ENCODE results near the gene JOSD2. TPM values are rescaled to one million over a fixed set of nuclear protein-coding genes. Genes with fewer than 3 reads are reported as not detected.

Gene JOSD2
- total and polyA plus RNA-seq, 2 of the 4 experiments (the other 2 are of a cell fraction) = 12.2 to 54.1 TPM

- no peak overlapping the region for H4K91ac ChIP-seq (ENCODE audit: insufficient read depth, low read depth, low read length)
- no peak overlapping the region for H4K5ac ChIP-seq (ENCODE audit: low read depth, low read length)
- ChIA-PET CTCF (no interaction called here), POLR2A (ENCODE audit: unreplicated experiment) (no interaction called here)
- H3K4ac ChIP-seq (ENCODE audit: low read depth, low read length) = no peak overlapping the region
- DNase-seq (no peak), ATAC-seq (ENCODE audit: low read depth) (no peak)
- no peak overlapping the region for H2AFZ ChIP-seq (replicated peaks; ENCODE audit: low read length, poor library complexity)
- H2BK20ac ChIP-seq (ENCODE audit: low read depth, low read length) = no peak overlapping the region
- intact Hi-C loops (cut with micrococcal nuclease) (no loop called here), in situ Hi-C loops (cut with MboI; ENCODE audit: low sequenced_read_pairs) (no loop called here), dilution Hi-C loops (cut with HindIII; ENCODE audit: low sequenced_read_pairs, unreplicated experiment) (no loop called here)
- H2AK9ac ChIP-seq (replicated peaks; ENCODE audit: low read depth, low read length, poor library complexity) = no peak overlapping the region
- no peak overlapping the region for H4K8ac ChIP-seq (ENCODE audit: low read depth in 2 of 2, low read length in 2 of 2)
- H3K36me3 ChIP-seq (ENCODE audit: control insufficient read depth, insufficient read depth, low read length) = no peaks in the 10 kb centered on the region
- H3K27me3 ChIP-seq (ENCODE audit: control insufficient read depth, insufficient read depth, low read length) = peaks cover 32% of the 10 kb centered on the region
- H3K27ac ChIP-seq (ENCODE audit: insufficient read depth, low read length) = no peak overlapping the region
- no peaks in the 10 kb centered on the region; the same call in 1 of the 2 replicates for H3K4me1 ChIP-seq (ENCODE audit: control insufficient read depth, insufficient read depth, low read length)
- H4K20me1 ChIP-seq (ENCODE audit: insufficient read depth, low read length) = no peaks in the 10 kb centered on the region
- H3K9me1 ChIP-seq (ENCODE audit: insufficient read depth, low read length) = no peaks in the 10 kb centered on the region
- H3K79me1 ChIP-seq (ENCODE audit: low read depth in 1 of 2, low read length in 2 of 2) = no peaks in the 10 kb centered on the region
- no peak overlapping the region for H2BK120ac ChIP-seq (ENCODE audit: low read depth, low read length)
- no peak overlapping the region for H3K4me3 ChIP-seq (ENCODE audit: insufficient read depth, low read depth, low read length)
- no peak overlapping the region for H2BK15ac ChIP-seq (ENCODE audit: low read depth, low read length)
- H3K56ac ChIP-seq (ENCODE audit: extremely low read depth, insufficient read depth, low read length) = no peak overlapping the region
- no peaks in the 10 kb centered on the region for H3K9me3 ChIP-seq (ENCODE audit: control insufficient read depth, insufficient read depth, low read length)
- H3K9ac ChIP-seq (ENCODE audit: low read depth, low read length) = no peak overlapping the region
- TF ChIP-seq ELK1 (IDR thresholded peaks at IDR 0.05; ENCODE audit: borderline replicate concordance, low read depth, low read length) (no peak), CHD1 (IDR thresholded peaks at IDR 0.05; ENCODE audit: low read depth, low read length) (no peak), BHLHE40 (IDR thresholded peaks at IDR 0.05; ENCODE audit: low read depth, low read length) (no peak), USF2 (IDR thresholded peaks at IDR 0.05; ENCODE audit: low read depth, low read length) (no peak), MAFK (IDR thresholded peaks at IDR 0.05; ENCODE audit: low read depth, low read length) (no peak), RFX5 (IDR thresholded peaks at IDR 0.05; ENCODE audit: low read depth, low read length) (no peak), CEBPB (IDR thresholded peaks at IDR 0.05; ENCODE audit: low read depth, low read length) (no peak), NFE2L2 (IDR thresholded peaks at IDR 0.05; ENCODE audit: low read depth, low read length) (no peak), MAZ (IDR thresholded peaks at IDR 0.05; ENCODE audit: borderline replicate concordance, low read depth, low read length) (no peak), MXI1 (IDR thresholded peaks at IDR 0.05; ENCODE audit: borderline replicate concordance, low read depth, low read length) (no peak), RCOR1 (IDR thresholded peaks at IDR 0.05; ENCODE audit: insufficient replicate concordance, low read length) (no peak), FOS (IDR thresholded peaks at IDR 0.05; ENCODE audit: low read depth, low read length) (no peak), POLR2A (IDR thresholded peaks at IDR 0.05; ENCODE audit: low read depth, low read length) (no peak), SMC3 (IDR thresholded peaks at IDR 0.05; ENCODE audit: low read depth, low read length) (no peak), RAD21 (IDR thresholded peaks at IDR 0.05; ENCODE audit: low read length) (no peak)
- TF ChIP-seq, protein P1, sequence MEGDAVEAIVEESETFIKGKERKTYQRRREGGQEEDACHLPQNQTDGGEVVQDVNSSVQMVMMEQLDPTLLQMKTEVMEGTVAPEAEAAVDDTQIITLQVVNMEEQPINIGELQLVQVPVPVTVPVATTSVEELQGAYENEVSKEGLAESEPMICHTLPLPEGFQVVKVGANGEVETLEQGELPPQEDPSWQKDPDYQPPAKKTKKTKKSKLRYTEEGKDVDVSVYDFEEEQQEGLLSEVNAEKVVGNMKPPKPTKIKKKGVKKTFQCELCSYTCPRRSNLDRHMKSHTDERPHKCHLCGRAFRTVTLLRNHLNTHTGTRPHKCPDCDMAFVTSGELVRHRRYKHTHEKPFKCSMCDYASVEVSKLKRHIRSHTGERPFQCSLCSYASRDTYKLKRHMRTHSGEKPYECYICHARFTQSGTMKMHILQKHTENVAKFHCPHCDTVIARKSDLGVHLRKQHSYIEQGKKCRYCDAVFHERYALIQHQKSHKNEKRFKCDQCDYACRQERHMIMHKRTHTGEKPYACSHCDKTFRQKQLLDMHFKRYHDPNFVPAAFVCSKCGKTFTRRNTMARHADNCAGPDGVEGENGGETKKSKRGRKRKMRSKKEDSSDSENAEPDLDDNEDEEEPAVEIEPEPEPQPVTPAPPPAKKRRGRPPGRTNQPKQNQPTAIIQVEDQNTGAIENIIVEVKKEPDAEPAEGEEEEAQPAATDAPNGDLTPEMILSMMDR (conservative IDR thresholded peaks at IDR 0.05; ENCODE audit: low read depth, low read length) = no peak
- H3K18ac ChIP-seq (ENCODE audit: low read depth, low read length) = no peak overlapping the region
- no peak overlapping the region for H3K14ac ChIP-seq (replicated peaks; ENCODE audit: low read depth, low read length)
- H3K4me2 ChIP-seq (ENCODE audit: low read depth, low read length) = no peak overlapping the region
- no peak overlapping the region for H3K23ac ChIP-seq (ENCODE audit: low read depth, low read length)
- WGBS, 2 experiments (ENCODE audit: extremely low coverage in 2 of 2, insufficient read length in 1 of 2) = 92% methylated on average over 2 of the region's 17 CpGs; no CpG with 5 or more reads in 1 of the 2 experiments
- no TSS peak for BruUV-seq (replicated peaks)
- no peak overlapping the region for H2BK5ac ChIP-seq (ENCODE audit: low read depth, low read length, poor library complexity, severe bottlenecking)
- no peak overlapping the region for H2AK5ac ChIP-seq (ENCODE audit: low read depth, low read length)
These were observed 39.1 kb upstream of the JOSD2 start for GRCh38 chr19:50549927-50550593.

All from IMR-90 (cell line).